ENCODE data around the gene CHN1. TPM values are rescaled to one million over a fixed set of nuclear protein-coding genes. Genes with fewer than 3 reads are reported as not detected.

CHN1 gene
- total and polyA plus RNA-seq, 12 donors, result 7.6 to 40.0 (median 21.8) TPM

- TF ChIP-seq POLR2A (IDR thresholded peaks at IDR 0.05) (no peak), CTCF (IDR thresholded peaks at IDR 0.05) (no peak)
- no peak overlapping the region for H3K27ac ChIP-seq
- H3K27me3 ChIP-seq, result no peaks in the 10 kb centered on the region
- H3K9me3 ChIP-seq (replicated peaks in 1 of 3), result no peaks in the 10 kb centered on the region
- 61 to 88% (median 79%) methylated on average over 4 of the region's 4 CpGs for WGBS, 4 donors
- no peaks in the 10 kb centered on the region for H3K36me3 ChIP-seq (replicated peaks in 1 of 2)
- H3K4me3 ChIP-seq, result no peak overlapping the region
- peaks cover 0 to 5% of the 10 kb centered on the region in 2 donors for H3K4me1 ChIP-seq (replicated peaks in 1 of 2)
- DNase-seq, result no peak
- intact Hi-C loops (cut with DNase I), result no loop called here
These were observed 2.8 kb upstream of the CHN1 start for GRCh38 chr2:175008009-175008408.

GRCh38 chr2:175007510-175007909 is 2.3 kb upstream of the CHN1 start:
- Histone ChIP-seq H3K27ac (no peak overlapping the region), H3K27me3 (no peaks in the 10 kb centered on the region), H3K36me3 (replicated peaks in 1 of 2) (no peaks in the 10 kb centered on the region), H3K4me3 (no peak overlapping the region), H3K9me3 (replicated peaks in 1 of 3) (no peaks in the 10 kb centered on the region), H3K4me1 (replicated peaks in 1 of 2) (peaks cover 0 to 5% of the 10 kb centered on the region in 2 donors)
- no peak for TF ChIP-seq CTCF (IDR thresholded peaks at IDR 0.05)
- TF ChIP-seq POLR2A (IDR thresholded peaks at IDR 0.05), result no peak
- WGBS, 4 donors, result 70 to 83% (median 77%) methylated on average over 3 of the region's 3 CpGs
- intact Hi-C loops (cut with DNase I), result no loop called here
- DNase-seq, result no peak

GRCh38 chr2:175006281-175006680 is 1.1 kb upstream of the CHN1 start:
- Histone ChIP-seq H3K4me3 (no peak overlapping the region), H3K4me1 (replicated peaks in 1 of 2) (peaks cover 0 to 5% of the 10 kb centered on the region in 2 donors), H3K36me3 (replicated peaks in 1 of 2) (no peaks in the 10 kb centered on the region), H3K27me3 (no peaks in the 10 kb centered on the region), H3K9me3 (replicated peaks in 1 of 3) (no peaks in the 10 kb centered on the region), H3K27ac (no peak overlapping the region)
- 75 to 87% (median 81%) methylated on average over 2 of the region's 2 CpGs for WGBS, 4 donors
- DNase-seq, result no peak
- TF ChIP-seq POLR2A (IDR thresholded peaks at IDR 0.05), result no peak
- no peak for TF ChIP-seq CTCF (IDR thresholded peaks at IDR 0.05)
- intact Hi-C loops (cut with DNase I), result no loop called here

GRCh38 chr2:175005733-175006264 is 618 bp upstream of the CHN1 start:
- no peaks in the 10 kb centered on the region for H3K9me3 ChIP-seq (replicated peaks in 1 of 3)
- H3K36me3 ChIP-seq (replicated peaks in 1 of 2), result no peaks in the 10 kb centered on the region
- no peak for DNase-seq
- intact Hi-C loops (cut with DNase I), result no loop called here
- peak overlapping the region in 2 of 5 donors; percentile 82 to 88 for H3K27ac ChIP-seq
- WGBS, 4 donors, result 24 to 30% (median 27%) methylated on average over 9 of the region's 9 CpGs
- H3K27me3 ChIP-seq, result no peaks in the 10 kb centered on the region
- H3K4me1 ChIP-seq (replicated peaks in 1 of 2), result peaks cover 0 to 5% of the 10 kb centered on the region in 2 donors
- TF ChIP-seq CTCF (IDR thresholded peaks at IDR 0.05) (no peak), POLR2A (IDR thresholded peaks at IDR 0.05) (no peak)
- peak overlapping the region in 2 of 4 donors; percentile 64 to 91 for H3K4me3 ChIP-seq
